ENCODE measurements around the gene GPN2. TPM values are rescaled to one million over a fixed set of nuclear protein-coding genes. Genes with fewer than 3 reads are reported as not detected.
A peak's percentile ranks its signal among the peaks of the same experiment; 100 is the strongest.

Gene GPN2
- total RNA-seq, 2 donors from 2014 or later = 32.4 to 36.2 TPM

- intact Hi-C loops (cut with DNase I) = no loop called here
- Histone ChIP-seq H3K36me3 (no peaks in the 10 kb centered on the region), H3K27me3 (no peaks in the 10 kb centered on the region), H3K27ac (no peak overlapping the region), H3K4me1 (no peaks in the 10 kb centered on the region), H3K9me3 (no peaks in the 10 kb centered on the region), H3K4me3 (no peak overlapping the region), H3K9ac (ENCODE audit: low read depth in 2 of 2, low read length in 2 of 2) (no peak overlapping the region)
- no peak for DNase-seq
- no peak for TF ChIP-seq CTCF (IDR thresholded peaks at IDR 0.05)
These were observed 33.6 kb upstream of the GPN2 start for GRCh38 chr1:26923711-26924110.

GRCh38 chr1:26922901-26923300 lies 32.8 kb upstream of the GPN2 start:
- DNase-seq = no peak
- TF ChIP-seq CTCF (IDR thresholded peaks at IDR 0.05) = no peak
- no peaks in the 10 kb centered on the region for H3K9me3 ChIP-seq
- peak overlapping the region; percentile 92 for H3K4me3 ChIP-seq
- no peaks in the 10 kb centered on the region for H3K27me3 ChIP-seq
- H3K27ac ChIP-seq = no peak overlapping the region
- H3K4me1 ChIP-seq = no peaks in the 10 kb centered on the region
- no peak overlapping the region for H3K9ac ChIP-seq (ENCODE audit: low read depth in 2 of 2, low read length in 2 of 2)
- intact Hi-C loops (cut with DNase I) = no loop called here
- no peaks in the 10 kb centered on the region for H3K36me3 ChIP-seq

DNA sequence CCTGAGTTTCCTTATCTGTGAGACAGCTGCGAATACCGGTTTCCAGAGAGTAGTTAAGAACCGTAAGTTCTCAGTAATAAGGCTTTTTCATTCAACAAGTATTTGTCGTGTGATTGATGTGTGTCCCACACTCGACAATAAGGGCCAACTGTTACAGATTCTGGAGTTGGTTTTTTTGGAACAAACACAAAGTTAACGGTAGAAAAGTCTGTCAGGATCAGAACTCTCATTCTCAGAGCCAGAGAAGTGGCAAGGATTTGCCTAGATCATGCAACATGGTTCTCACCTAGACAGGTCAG lies 32.3 kb upstream of the GPN2 start:
- intact Hi-C loops (cut with DNase I) = no loop called here
- peak overlapping the region; percentile 89 to 98 for H3K9ac ChIP-seq (ENCODE audit: low read depth in 2 of 2, low read length in 2 of 2)
- no peak overlapping the region for H3K27ac ChIP-seq
- no peaks in the 10 kb centered on the region for H3K9me3 ChIP-seq
- H3K27me3 ChIP-seq = no peaks in the 10 kb centered on the region
- no peaks in the 10 kb centered on the region for H3K36me3 ChIP-seq
- no peaks in the 10 kb centered on the region for H3K4me1 ChIP-seq
- DNase-seq = no peak
- peak overlapping the region; percentile 92 for H3K4me3 ChIP-seq
- no peak for TF ChIP-seq CTCF (IDR thresholded peaks at IDR 0.05)

GRCh38 chr1:26921540-26922430 lies 31.7 kb upstream of the GPN2 start, which contains the start of gene NUDC:
TSS of gene NUDC (plus strand) at chr1:26921743. CDS start at chr1:26921849, 106 bp downstream.
- Histone ChIP-seq H3K4me1 (no peaks in the 10 kb centered on the region), H3K9me3 (no peaks in the 10 kb centered on the region), H3K4me3 (peak within 1 kb of the TSS; percentile 92), H3K27ac (peak within 1 kb of the TSS; percentile 78), H3K9ac (ENCODE audit: low read depth in 2 of 2, low read length in 2 of 2) (peak within 1 kb of the TSS; percentile 89 to 98), H3K36me3 (no peaks in the 10 kb centered on the region), H3K27me3 (no peaks in the 10 kb centered on the region)
- no peak for TF ChIP-seq CTCF (IDR thresholded peaks at IDR 0.05)
- DNase-seq = peak; percentile 99
- intact Hi-C loops (cut with DNase I) = no loop called here

- Histone ChIP-seq H3K9ac (ENCODE audit: low read depth in 2 of 2, low read length in 2 of 2) (peak overlapping the region; percentile 47 to 89), H3K4me3 (peak overlapping the region; percentile 92), H3K27ac (peak overlapping the region; percentile 78), H3K36me3 (no peaks in the 10 kb centered on the region), H3K4me1 (no peaks in the 10 kb centered on the region), H3K27me3 (no peaks in the 10 kb centered on the region), H3K9me3 (no peaks in the 10 kb centered on the region)
- intact Hi-C loops (cut with DNase I) = no loop called here
- DNase-seq = no peak
- no peak for TF ChIP-seq CTCF (IDR thresholded peaks at IDR 0.05)
These were observed 31.1 kb upstream of the GPN2 start for GRCh38 chr1:26921126-26921539.

Data from colonic mucosa (tissue), 4 donors.